ENCODE results near the gene CLINT1.

Gene CLINT1

DNA sequence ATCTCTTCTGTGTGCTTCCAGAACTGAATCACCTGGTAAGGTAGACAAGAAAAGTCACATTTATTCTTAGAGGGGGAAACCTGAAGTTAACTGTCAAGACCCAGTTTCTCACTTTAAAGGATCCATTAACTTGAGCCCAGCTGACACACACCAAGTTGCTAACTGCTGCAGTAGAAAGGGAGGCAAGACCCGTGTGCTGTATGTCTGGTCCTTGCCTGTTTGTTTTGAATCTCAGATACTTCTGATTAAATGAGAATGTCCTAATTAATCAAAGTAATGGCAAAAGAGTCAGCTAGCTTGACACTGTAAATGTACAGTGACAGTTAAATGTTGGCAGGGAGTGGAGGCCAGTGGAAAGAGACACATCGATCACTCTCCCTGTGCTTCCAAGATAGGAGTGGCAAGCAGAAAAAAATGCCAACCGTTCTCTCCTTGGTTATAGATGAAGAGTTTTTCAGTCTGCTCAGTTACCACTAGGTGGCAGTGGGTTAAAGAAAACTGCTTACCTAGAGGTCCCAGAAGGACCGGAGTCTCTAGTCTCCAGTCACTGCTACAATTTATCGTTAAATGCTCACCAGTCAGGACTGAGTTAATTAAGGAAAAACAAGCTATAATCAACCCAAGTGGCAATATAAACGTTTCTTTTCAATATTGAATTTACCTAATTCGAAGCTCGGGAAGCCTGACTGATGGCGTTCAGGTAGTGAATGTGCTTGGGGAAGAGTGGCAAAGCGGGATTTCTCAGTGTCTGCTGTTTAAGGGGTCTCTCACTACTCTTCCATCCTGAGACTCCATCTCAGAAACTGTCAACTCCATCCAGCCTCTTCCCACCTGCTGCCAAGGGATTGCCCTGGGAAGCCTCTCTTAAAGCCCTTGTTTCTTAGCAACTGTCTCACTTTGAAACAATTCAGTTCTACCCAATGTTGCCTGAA is 97.0 kb downstream of the CLINT1 start:
- POLR2A ChIA-PET: no interaction called here

DNA sequence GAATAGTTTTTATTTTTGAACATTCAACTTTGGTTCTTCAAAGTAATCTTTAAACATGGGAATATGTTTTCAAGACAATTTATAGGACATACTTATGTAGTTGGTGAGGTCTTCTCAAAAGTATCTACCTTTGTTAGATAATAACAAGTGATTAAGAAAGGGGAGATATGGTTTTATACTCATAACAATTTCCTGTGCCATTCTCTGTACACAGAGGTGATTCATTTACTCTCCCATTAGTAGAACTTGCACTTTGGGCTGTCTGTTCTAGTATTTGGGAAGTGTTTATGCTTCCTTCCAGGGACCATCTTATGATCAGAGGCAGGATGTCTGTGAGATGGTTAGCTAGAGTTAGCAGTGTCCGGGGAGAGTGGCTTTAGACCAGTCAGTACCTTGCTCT is 100.2 kb downstream of the CLINT1 start:
- DNase-seq (ENCODE audit: low read depth, low spot score): no peak
- POLR2A ChIA-PET: no interaction called here
- no peak overlapping the region for H3K4me3 ChIP-seq (ENCODE audit: low read depth, low read length)
- CTCF ChIA-PET: interaction anchor here (1.3 to 18.6 kb wide), 7 partner anchors 9 to 1377 kb away, joined by 3 to 242 read pairs (median 10); partner anchors contain the start of gene LSM11
- TF ChIP-seq, protein P1, sequence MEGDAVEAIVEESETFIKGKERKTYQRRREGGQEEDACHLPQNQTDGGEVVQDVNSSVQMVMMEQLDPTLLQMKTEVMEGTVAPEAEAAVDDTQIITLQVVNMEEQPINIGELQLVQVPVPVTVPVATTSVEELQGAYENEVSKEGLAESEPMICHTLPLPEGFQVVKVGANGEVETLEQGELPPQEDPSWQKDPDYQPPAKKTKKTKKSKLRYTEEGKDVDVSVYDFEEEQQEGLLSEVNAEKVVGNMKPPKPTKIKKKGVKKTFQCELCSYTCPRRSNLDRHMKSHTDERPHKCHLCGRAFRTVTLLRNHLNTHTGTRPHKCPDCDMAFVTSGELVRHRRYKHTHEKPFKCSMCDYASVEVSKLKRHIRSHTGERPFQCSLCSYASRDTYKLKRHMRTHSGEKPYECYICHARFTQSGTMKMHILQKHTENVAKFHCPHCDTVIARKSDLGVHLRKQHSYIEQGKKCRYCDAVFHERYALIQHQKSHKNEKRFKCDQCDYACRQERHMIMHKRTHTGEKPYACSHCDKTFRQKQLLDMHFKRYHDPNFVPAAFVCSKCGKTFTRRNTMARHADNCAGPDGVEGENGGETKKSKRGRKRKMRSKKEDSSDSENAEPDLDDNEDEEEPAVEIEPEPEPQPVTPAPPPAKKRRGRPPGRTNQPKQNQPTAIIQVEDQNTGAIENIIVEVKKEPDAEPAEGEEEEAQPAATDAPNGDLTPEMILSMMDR (IDR thresholded peaks at IDR 0.05; ENCODE audit: insufficient read depth, low read length, missing control alignments): no peak

More for the DNA sequence above, 97.0 kb downstream of the CLINT1 start:
- H3K4me3 ChIP-seq (ENCODE audit: low read depth, low read length): no peak overlapping the region
- DNase-seq (ENCODE audit: low read depth, low spot score): no peak
- CTCF ChIA-PET: interaction anchor here (0.6 to 18.6 kb wide), 38 partner anchors 11 to 1370 kb away, joined by 3 to 242 read pairs (median 4); partner anchors contain the start of gene LSM11
- TF ChIP-seq, protein P1 (IDR thresholded peaks at IDR 0.05; ENCODE audit: insufficient read depth, low read length, missing control alignments): peak; percentile 69

DNA sequence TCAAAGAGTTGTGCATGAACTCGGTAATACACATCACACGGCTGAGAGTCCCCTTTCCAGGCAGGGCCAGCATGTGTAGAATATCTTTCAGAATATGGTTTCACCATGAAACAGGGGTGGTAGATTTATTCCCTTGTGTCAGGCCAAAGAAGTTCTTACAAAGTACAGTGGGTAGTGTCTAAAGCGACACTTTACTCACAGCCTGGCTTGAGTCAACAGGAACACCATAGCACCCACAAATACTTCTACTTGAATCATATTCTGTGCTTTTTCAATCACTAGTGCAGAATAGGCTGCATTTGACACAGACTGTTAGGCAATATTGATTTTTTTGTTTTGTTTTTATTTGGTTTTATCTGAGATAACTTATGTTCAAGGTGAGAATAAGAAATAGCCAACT is 102.8 kb downstream of the CLINT1 start:
- no peak for DNase-seq (ENCODE audit: low read depth, low spot score)
- CTCF ChIA-PET: interaction anchor here (16.3 to 18.6 kb wide), 2 partner anchors 5 to 8 kb away, joined by 242 read pairs; partner anchors contain the start of gene LSM11
- POLR2A ChIA-PET: no interaction called here

DNA sequence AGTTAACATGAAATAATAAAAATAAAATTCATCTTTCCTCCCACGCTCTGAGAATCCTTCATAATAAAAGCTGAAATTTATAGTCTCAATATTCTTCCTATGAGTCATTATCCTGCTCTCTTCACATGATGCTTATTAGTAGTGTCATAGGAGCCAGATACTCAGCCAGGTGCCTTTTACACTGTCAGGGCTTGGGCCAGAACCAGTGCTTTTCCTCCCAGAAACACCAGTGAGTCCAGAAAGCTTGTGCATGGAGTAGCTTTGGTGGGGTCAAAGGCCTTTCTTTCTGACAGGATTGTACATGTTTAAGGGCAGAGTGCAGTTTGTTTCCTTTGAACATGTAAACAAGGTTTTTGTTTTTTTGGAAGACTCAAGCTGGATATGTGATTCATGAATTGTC is 108.6 kb downstream of the CLINT1 start:
- no peak overlapping the region for H3K4me3 ChIP-seq (ENCODE audit: low read depth, low read length)
- CTCF ChIA-PET: interaction anchor here (1.0 to 16.3 kb wide), 4 partner anchors 11 to 422 kb away, joined by 3 to 242 read pairs (median 105); no protein-coding TSS in a partner anchor
- TF ChIP-seq, protein P1 (IDR thresholded peaks at IDR 0.05; ENCODE audit: insufficient read depth, low read length, missing control alignments): no peak
- POLR2A ChIA-PET: no interaction called here
- DNase-seq (ENCODE audit: low read depth, low spot score): no peak

More for the DNA sequence above, 102.8 kb downstream of the CLINT1 start:
- TF ChIP-seq, protein P1 (IDR thresholded peaks at IDR 0.05; ENCODE audit: insufficient read depth, low read length, missing control alignments): no peak
- H3K4me3 ChIP-seq (ENCODE audit: low read depth, low read length): no peak overlapping the region

DNA sequence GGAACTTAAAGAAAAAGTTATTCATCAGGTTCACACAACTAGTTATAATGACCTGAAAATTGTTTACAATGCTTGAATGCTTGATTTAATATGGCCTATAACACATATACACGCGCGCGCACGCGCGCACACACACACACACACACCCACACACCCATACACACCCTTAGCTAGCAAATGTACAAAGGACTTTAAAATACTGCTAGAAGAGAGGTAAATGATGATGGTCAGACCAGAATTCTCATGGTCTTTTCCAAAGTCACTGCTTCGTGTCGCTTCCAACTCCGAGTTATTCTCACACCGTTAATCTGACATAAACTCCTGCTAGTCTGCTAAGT is 109.5 kb downstream of the CLINT1 start:
- H3K4me3 ChIP-seq (ENCODE audit: low read depth, low read length): no peak overlapping the region
- ChIA-PET POLR2A (no interaction called here), CTCF (interaction anchor here (1.0 to 16.3 kb wide), 5 partner anchors 11 to 1384 kb away, joined by 3 to 242 read pairs (median 5); no protein-coding TSS in a partner anchor)

More for the DNA sequence above, 109.5 kb downstream of the CLINT1 start:
- no peak for DNase-seq (ENCODE audit: low read depth, low spot score)
- TF ChIP-seq, protein P1 (IDR thresholded peaks at IDR 0.05; ENCODE audit: insufficient read depth, low read length, missing control alignments): no peak
